ENCODE data around the gene PSMG1. TPM values are rescaled to one million over a fixed set of nuclear protein-coding genes. Genes with fewer than 3 reads are reported as not detected.
"Not testable (repeated sequence)": the region's sequence is repeated elsewhere in the genome, so short reads cannot be mapped to it uniquely, and the experiment has no call there.

The PSMG1 gene
- polyA plus RNA-seq, 1 experiment, result 60.0 TPM

GRCh38 chr21:39159342-39160063 lies 23.7 kb downstream of the PSMG1 start:
- POLR2A ChIA-PET, result interaction anchor here (0.7 kb wide), 1 partner anchor 56 kb away, joined by 3 read pairs; no protein-coding TSS in a partner anchor
- DNase-seq (ENCODE audit: low read depth, low spot score), result peak; percentile 27

GRCh38 chr21:39157241-39157640 lies 26.0 kb downstream of the PSMG1 start:
- H3K27ac ChIP-seq (ENCODE audit: low read depth, low read length); H3K27me3 ChIP-seq (ENCODE audit: control insufficient read depth, insufficient read depth, low read length); CTCF ChIA-PET; H3K9me3 ChIP-seq (ENCODE audit: control insufficient read depth, insufficient read depth, low read length); POLR2A ChIA-PET; H3K4me3 ChIP-seq (ENCODE audit: low read depth, low read length); DNase-seq (ENCODE audit: low read depth, low spot score): not testable (repeated sequence)

More at GRCh38 chr21:39159342-39160063, 23.7 kb downstream of the PSMG1 start:
- no peak overlapping the region for H3K27ac ChIP-seq (ENCODE audit: low read depth, low read length)
- H3K4me3 ChIP-seq (ENCODE audit: low read depth, low read length), result no peak overlapping the region
- CTCF ChIA-PET, result interaction anchor here (1.3 kb wide), 1 partner anchor 22 kb away, joined by 5 read pairs; no protein-coding TSS in a partner anchor
- peaks cover 9% of the 10 kb centered on the region for H3K9me3 ChIP-seq (ENCODE audit: control insufficient read depth, insufficient read depth, low read length)
- TF ChIP-seq CTCF (IDR thresholded peaks at IDR 0.05; ENCODE audit: low read depth, low read length), result no peak
- H3K27me3 ChIP-seq (ENCODE audit: control insufficient read depth, insufficient read depth, low read length), result peaks cover 6% of the 10 kb centered on the region

- peak overlapping the region; percentile 31 for H3K27ac ChIP-seq (ENCODE audit: low read depth, low read length)
- H3K4me3 ChIP-seq (ENCODE audit: low read depth, low read length), result no peak overlapping the region
- POLR2A ChIA-PET, result no interaction called here
- peaks cover 6% of the 10 kb centered on the region for H3K27me3 ChIP-seq (ENCODE audit: control insufficient read depth, insufficient read depth, low read length)
- CTCF ChIA-PET, result no interaction called here
- no peak for TF ChIP-seq CTCF (IDR thresholded peaks at IDR 0.05; ENCODE audit: low read depth, low read length)
- peaks cover 4% of the 10 kb centered on the region; the same call in 1 of the 2 replicates for H3K9me3 ChIP-seq (ENCODE audit: control insufficient read depth, insufficient read depth, low read length)
- no peak for DNase-seq (ENCODE audit: low read depth, low spot score)
Measured at GRCh38 chr21:39156024-39156423, 27.2 kb downstream of the PSMG1 start.

GRCh38 chr21:39155578-39155977 lies 27.7 kb downstream of the PSMG1 start:
- peaks cover 6% of the 10 kb centered on the region for H3K27me3 ChIP-seq (ENCODE audit: control insufficient read depth, insufficient read depth, low read length)
- H3K4me3 ChIP-seq (ENCODE audit: low read depth, low read length), result no peak overlapping the region
- peak overlapping the region; percentile 31 for H3K27ac ChIP-seq (ENCODE audit: low read depth, low read length)
- TF ChIP-seq CTCF (IDR thresholded peaks at IDR 0.05; ENCODE audit: low read depth, low read length), result no peak
- H3K9me3 ChIP-seq (ENCODE audit: control insufficient read depth, insufficient read depth, low read length), result peaks cover 4% of the 10 kb centered on the region; the same call in 1 of the 2 replicates
- CTCF ChIA-PET, result no interaction called here
- POLR2A ChIA-PET, result no interaction called here
- no peak for DNase-seq (ENCODE audit: low read depth, low spot score)

GRCh38 chr21:39153842-39154241 lies 29.4 kb downstream of the PSMG1 start:
- TF ChIP-seq CTCF (IDR thresholded peaks at IDR 0.05; ENCODE audit: low read depth, low read length), result no peak
- ChIA-PET POLR2A (no interaction called here), CTCF (interaction anchor here (0.6 to 0.8 kb wide), 2 partner anchors 19 to 364 kb away, joined by 3 to 4 read pairs; no protein-coding TSS in a partner anchor)
- Histone ChIP-seq H3K4me3 (ENCODE audit: low read depth, low read length) (no peak overlapping the region), H3K27me3 (ENCODE audit: control insufficient read depth, insufficient read depth, low read length) (peaks cover 6% of the 10 kb centered on the region), H3K9me3 (ENCODE audit: control insufficient read depth, insufficient read depth, low read length) (peaks cover 4% of the 10 kb centered on the region; the same call in 1 of the 2 replicates), H3K27ac (ENCODE audit: low read depth, low read length) (no peak overlapping the region)
- no peak for DNase-seq (ENCODE audit: low read depth, low spot score)

All from AG04450 (cell line).